ELR (cell line): ENCODE measurements around the gene PDZK1.
"Not testable (repeated sequence)": the region's sequence is repeated elsewhere in the genome, so short reads cannot be mapped to it uniquely, and the experiment has no call there.

ENCODE experiments used
- DNase-seq: peaks from one replicate; pipeline ENCODE4 v3.0.0-alpha.2; 2015; ENCODE audit warnings: low read depth

Gene PDZK1

DNA sequence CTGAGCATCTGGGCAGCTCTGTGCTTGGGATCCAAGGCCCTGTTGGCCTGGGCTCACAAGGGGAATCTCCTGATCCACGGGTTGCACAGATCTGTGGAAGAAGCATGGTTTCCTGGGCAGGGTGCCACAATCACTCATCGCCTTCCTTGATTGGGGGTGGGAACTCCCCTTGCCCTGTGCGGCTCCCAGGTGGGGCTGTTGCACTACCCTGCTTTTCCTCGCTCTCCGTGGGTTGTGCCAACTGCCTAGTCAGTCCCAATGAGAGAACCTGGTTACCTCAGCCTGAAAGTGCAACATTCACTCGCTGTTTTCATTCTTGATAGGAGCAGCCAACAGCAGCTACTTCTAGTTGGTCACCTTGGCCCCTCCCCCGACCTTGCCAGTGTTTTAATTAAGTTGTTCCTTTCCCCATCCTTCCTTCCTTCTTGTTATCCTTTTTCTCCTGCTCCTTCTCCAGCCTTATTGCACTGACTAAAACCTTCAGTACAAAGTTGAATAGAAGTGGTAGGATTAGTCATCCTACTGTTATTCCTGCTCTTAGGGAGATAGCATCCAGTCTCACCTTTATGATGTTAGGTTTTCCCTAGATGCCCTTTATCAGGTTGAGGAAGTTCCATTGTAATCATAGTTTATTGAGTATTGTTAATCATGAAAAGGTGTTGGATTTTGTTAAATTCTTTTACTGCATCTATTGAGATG lies 50.8 kb downstream of the PDZK1 start:
- DNase-seq, result not testable (repeated sequence)

DNA sequence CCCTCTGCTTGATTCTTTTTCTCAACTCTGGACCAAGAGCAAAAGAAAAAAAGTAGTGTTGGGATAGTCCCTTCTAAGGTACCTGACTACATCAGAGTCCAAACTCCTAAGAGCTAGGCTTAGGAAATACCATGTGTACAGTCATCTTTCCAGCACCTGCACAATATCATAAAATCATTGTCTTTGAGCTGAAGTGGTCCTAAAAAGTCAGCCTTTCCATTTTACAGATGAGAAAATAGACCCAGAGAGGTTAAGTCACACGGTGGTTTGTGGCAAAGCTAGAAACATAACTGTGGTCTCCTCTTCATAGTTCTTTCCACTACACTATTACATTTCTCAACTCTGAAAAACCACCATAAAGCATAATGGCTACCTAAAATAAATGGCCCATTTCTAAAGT lies 63.2 kb downstream of the PDZK1 start:
- not testable (repeated sequence) for DNase-seq

DNA sequence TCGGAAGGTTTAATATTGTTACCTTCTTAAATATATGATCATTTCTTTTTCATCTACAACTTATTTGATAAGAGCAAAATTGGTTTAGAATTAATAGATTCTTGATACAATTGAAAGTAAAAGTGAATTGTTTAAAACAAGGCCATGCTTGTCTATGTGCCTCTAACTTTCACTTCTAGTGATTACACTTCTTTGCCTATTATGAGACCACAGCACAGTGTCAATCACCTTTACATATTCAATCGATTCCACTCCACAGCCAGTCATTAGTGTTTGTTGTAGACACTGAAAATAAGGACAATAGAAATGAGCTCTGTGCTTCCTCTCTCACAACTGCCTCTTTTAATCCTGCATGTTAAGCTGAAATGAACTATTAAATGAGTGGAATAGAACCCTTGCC lies 65.3 kb downstream of the PDZK1 start:
- not testable (repeated sequence) for DNase-seq

DNA sequence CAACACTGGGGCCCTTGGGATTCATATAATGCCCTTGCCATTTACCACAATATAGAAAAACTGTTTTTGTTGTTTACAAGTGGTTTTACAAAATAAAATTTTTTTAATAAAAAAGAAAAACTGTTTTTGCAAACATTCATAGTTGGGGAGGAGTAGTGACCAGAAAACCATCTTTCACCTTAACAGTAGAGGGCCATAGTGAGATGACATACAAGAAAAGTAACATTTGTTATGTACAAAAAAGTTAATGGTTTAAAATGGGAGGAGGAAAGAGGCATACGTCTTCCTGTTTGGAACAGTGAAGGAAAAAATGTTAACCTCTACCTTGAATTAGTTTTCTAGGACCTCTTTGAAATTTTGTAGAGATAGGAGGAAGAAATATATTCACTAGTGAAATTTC lies 70.9 kb downstream of the PDZK1 start:
- DNase-seq, result not testable (repeated sequence)

DNA sequence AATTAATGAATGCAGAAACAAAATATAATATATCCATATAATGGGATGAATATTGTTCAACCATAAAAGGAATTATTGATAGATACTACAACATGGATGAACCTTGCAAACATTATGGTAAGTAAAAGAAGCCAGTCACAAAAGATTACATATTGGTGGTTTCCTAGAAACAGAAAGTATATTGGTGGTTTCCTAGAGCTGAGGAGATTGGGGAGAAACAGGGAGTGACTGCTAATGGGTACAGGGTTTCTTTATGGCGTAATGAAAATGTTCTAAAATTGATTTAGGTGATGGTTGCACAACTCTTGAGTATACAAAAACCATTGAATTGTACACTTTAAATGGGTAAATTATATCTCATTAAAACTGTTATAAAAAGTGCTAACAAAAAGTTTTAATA lies 85.0 kb downstream of the PDZK1 start:
- not testable (repeated sequence) for DNase-seq
